Measurements from ENCODE around the gene MYRIP.

Gene MYRIP

DNA sequence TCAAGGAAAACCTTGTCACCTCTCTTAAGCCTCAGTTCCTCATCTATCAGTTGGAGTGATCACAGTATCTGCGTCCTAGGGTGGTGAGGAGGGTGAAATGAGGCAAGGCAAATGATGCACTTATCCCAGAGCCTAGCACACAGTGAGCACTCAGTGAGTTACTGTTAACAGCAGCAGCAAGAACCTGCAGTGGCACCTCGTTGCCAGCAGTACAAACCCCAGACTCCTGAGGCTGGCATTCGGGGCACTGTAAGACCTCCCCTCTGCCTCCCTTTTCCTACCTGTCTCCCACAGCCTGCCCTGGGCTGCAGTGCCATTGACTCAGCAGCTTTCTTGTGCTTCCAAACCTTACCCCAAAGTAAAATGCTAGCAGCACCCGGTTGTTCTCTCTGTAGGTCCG, 417.2 kb downstream of the MYRIP start:
- no peaks in the 10 kb centered on the region for H3K36me3 ChIP-seq (replicated peaks)
- no peak overlapping the region for H3K4me3 ChIP-seq (ENCODE audit: low read depth, low read length)
- in situ Hi-C loops (cut with HindIII; ENCODE audit: low pct_ligation_motif_present, low sequenced_read_pairs), result no loop called here
- H3K27ac ChIP-seq, result no peak overlapping the region
- no peak for DNase-seq
- TF ChIP-seq, protein P1, sequence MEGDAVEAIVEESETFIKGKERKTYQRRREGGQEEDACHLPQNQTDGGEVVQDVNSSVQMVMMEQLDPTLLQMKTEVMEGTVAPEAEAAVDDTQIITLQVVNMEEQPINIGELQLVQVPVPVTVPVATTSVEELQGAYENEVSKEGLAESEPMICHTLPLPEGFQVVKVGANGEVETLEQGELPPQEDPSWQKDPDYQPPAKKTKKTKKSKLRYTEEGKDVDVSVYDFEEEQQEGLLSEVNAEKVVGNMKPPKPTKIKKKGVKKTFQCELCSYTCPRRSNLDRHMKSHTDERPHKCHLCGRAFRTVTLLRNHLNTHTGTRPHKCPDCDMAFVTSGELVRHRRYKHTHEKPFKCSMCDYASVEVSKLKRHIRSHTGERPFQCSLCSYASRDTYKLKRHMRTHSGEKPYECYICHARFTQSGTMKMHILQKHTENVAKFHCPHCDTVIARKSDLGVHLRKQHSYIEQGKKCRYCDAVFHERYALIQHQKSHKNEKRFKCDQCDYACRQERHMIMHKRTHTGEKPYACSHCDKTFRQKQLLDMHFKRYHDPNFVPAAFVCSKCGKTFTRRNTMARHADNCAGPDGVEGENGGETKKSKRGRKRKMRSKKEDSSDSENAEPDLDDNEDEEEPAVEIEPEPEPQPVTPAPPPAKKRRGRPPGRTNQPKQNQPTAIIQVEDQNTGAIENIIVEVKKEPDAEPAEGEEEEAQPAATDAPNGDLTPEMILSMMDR (IDR thresholded peaks at IDR 0.05; ENCODE audit: low read depth, low read length, missing control alignments), result no peak
- no peaks in the 10 kb centered on the region for H3K27me3 ChIP-seq (replicated peaks)

DNA sequence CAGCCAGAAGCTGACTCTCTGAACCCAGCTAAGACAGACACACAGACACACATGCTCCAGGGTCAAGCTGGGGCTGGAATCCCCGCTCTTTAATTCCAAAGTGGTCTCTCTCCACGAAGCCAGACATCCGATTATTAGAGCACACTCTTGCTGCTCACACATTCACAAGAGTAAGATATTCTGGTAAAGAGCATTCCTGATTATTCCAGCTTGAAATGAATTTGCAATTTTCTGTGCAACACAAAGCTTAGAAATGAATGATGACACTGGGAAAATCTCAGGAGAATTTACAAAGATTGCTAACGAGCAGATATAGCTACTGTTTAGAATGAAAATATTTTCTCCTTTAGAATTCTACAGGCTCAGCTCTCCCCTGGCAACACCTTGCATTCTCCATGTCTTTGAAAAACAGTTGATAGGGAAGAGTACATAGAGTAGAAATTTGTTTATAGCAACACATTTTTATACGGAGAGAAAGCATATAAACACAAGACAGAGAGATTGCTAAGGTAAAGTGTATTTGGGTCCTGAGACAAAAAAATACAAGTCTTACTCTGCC, 419.5 kb downstream of the MYRIP start:
- in situ Hi-C loops (cut with HindIII; ENCODE audit: low pct_ligation_motif_present, low sequenced_read_pairs), result no loop called here
- no peak overlapping the region for H3K27ac ChIP-seq
- no peaks in the 10 kb centered on the region for H3K27me3 ChIP-seq (replicated peaks)
- DNase-seq, result no peak
- H3K36me3 ChIP-seq (replicated peaks), result no peaks in the 10 kb centered on the region
- no peak overlapping the region for H3K4me3 ChIP-seq (ENCODE audit: low read depth, low read length)
- TF ChIP-seq, protein P1 (IDR thresholded peaks at IDR 0.05; ENCODE audit: low read depth, low read length, missing control alignments), result no peak

DNA sequence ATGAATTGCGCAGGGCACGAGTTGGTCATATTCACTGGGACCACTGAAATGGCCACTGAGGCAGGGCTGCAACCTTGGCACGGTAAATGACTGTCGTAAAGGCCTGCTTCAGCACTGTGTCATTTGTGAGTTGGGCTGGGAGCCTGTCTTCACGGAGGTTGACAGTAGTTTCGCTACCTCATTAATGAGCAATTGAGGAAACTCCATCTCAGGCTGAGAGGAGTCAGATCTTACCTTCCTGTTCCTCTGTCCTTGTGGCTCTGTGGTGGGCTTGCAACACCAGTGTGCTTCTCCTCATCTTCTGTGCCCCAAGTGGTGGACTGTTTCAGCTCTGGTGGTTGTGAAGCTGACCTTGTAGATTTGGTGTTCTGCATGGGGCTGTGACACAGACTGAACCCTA, 420.0 kb downstream of the MYRIP start:
- no peak for DNase-seq
- no peaks in the 10 kb centered on the region for H3K36me3 ChIP-seq (replicated peaks)
- TF ChIP-seq, protein P1 (IDR thresholded peaks at IDR 0.05; ENCODE audit: low read depth, low read length, missing control alignments), result no peak
- H3K27ac ChIP-seq, result no peak overlapping the region
- H3K4me3 ChIP-seq (ENCODE audit: low read depth, low read length), result no peak overlapping the region
- in situ Hi-C loops (cut with HindIII; ENCODE audit: low pct_ligation_motif_present, low sequenced_read_pairs), result no loop called here
- no peaks in the 10 kb centered on the region for H3K27me3 ChIP-seq (replicated peaks)

DNA sequence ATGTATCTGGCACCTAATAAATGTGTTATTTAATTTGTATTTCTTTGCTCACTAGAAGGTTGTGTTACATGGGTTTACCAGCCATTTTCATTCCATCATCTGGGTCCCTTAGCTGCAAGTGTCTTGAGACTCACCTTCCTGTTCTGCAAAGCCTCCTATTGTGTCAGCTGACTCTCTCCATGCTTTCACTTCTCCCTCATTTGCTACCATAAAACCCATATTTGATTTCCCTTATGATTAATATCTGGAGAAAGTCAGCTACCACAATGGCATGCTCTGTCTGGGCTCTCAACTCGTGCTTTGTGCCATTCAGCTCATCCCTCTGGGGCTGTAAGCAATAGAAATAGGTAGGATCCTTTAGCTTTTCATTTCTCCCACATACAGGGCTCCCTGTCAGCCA, 420.6 kb downstream of the MYRIP start:
- in situ Hi-C loops (cut with HindIII; ENCODE audit: low pct_ligation_motif_present, low sequenced_read_pairs), result no loop called here
- Histone ChIP-seq H3K27me3 (replicated peaks) (no peaks in the 10 kb centered on the region), H3K27ac (no peak overlapping the region), H3K4me3 (ENCODE audit: low read depth, low read length) (no peak overlapping the region), H3K36me3 (replicated peaks) (no peaks in the 10 kb centered on the region)
- no peak for DNase-seq
- TF ChIP-seq, protein P1 (IDR thresholded peaks at IDR 0.05; ENCODE audit: low read depth, low read length, missing control alignments), result no peak

DNA sequence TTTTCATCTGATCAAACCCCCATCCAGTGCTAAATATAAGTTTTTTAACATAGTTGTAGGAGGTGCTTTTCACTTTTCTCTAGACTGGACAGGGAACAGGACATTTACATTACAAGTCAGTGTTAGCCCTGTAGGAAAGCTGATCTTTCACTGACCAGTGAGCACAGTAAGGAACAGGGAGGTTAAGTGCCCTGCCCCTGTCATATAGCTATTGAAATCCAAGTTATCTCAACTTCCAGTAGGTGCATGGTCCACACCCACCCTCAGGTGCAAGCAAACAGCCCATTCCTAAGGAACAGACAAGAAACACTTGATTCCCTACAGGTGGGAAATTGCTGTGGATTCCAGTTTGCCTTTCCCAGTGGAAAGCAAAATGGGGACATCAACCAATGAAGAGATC, 421.0 kb downstream of the MYRIP start:
- Histone ChIP-seq H3K4me3 (ENCODE audit: low read depth, low read length) (no peak overlapping the region), H3K36me3 (replicated peaks) (no peaks in the 10 kb centered on the region), H3K27me3 (replicated peaks) (no peaks in the 10 kb centered on the region), H3K27ac (no peak overlapping the region)
- TF ChIP-seq, protein P1 (IDR thresholded peaks at IDR 0.05; ENCODE audit: low read depth, low read length, missing control alignments), result no peak
- no peak for DNase-seq
- in situ Hi-C loops (cut with HindIII; ENCODE audit: low pct_ligation_motif_present, low sequenced_read_pairs), result no loop called here

DNA sequence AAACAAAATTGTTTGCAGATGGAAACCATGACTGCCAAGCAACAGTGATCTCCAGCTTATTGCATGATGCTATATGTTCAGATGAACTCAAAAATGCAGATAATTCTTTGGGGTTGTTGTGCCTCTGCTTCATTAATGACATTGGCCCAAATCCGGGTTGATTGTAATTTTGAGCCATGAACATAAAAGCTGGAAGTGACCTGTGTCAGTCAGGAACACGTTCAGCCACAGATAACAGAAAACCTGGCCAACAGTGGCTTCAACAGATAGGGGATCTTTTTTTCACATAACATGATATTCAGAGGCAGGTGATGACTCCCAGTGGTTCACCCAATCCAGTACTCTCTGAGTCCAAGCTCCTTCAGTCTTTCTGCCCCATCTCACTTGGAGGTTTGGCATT, 423.2 kb downstream of the MYRIP start:
- TF ChIP-seq, protein P1 (IDR thresholded peaks at IDR 0.05; ENCODE audit: low read depth, low read length, missing control alignments), result no peak

More for the DNA sequence above, 423.2 kb downstream of the MYRIP start:
- Histone ChIP-seq H3K27ac (no peak overlapping the region), H3K36me3 (replicated peaks) (no peaks in the 10 kb centered on the region), H3K27me3 (replicated peaks) (no peaks in the 10 kb centered on the region), H3K4me3 (ENCODE audit: low read depth, low read length) (no peak overlapping the region)
- in situ Hi-C loops (cut with HindIII; ENCODE audit: low pct_ligation_motif_present, low sequenced_read_pairs), result no loop called here
- no peak for DNase-seq

Data from brain microvascular endothelial cell (primary cell).